Measurements from ENCODE around the gene IRF5. TPM values are rescaled to one million over a fixed set of nuclear protein-coding genes. Genes with fewer than 3 reads are reported as not detected.

Gene IRF5
- total RNA-seq, 1 experiment from 2014 or later: 0.74 TPM

GRCh38 chr7:128955981-128956380 lies 18.3 kb downstream of the IRF5 start:
- H3K14ac ChIP-seq (ENCODE audit: insufficient read depth, low read length): no peak overlapping the region; the same call in 1 of the 2 replicates
- no peak overlapping the region for H2BK12ac ChIP-seq (ENCODE audit: insufficient read length, low read depth, low read length)
- H2AFZ ChIP-seq (ENCODE audit: low read length): no peak overlapping the region
- no peak overlapping the region for H3K4ac ChIP-seq (ENCODE audit: low read depth, low read length)
- Mint-ChIP-seq H3K4me3 (no peak overlapping the region), H3K4me1 (peaks cover 31 to 33% of the 10 kb centered on the region in 2 experiments), H3K9me3 (no peaks in the 10 kb centered on the region), H3K27ac (no peak overlapping the region), H3K27me3 (ENCODE audit: low read depth) (no peaks in the 10 kb centered on the region), H3K36me3 (ENCODE audit: insufficient read depth in 1 of 3, low read depth in 3 of 3) (peaks cover 21 to 76% (median 73%) of the 10 kb centered on the region in 3 experiments)
- H3K27ac ChIP-seq (ENCODE audit: insufficient read length, low read depth, low read length): no peak overlapping the region
- no peak overlapping the region for H2BK20ac ChIP-seq (ENCODE audit: low read depth, low read length, poor library complexity, severe bottlenecking)
- no peaks in the 10 kb centered on the region for H3K79me1 ChIP-seq (ENCODE audit: insufficient read depth, low read depth, low read length, poor library complexity, severe bottlenecking)
- H4K8ac ChIP-seq (replicated peaks; ENCODE audit: insufficient read length, low read depth, low read length): no peak overlapping the region
- H3K18ac ChIP-seq (ENCODE audit: insufficient read length, low read depth, low read length): no peak overlapping the region
- H3K23me2 ChIP-seq (ENCODE audit: insufficient read length, low read depth, low read length, poor library complexity, severe bottlenecking): no peaks in the 10 kb centered on the region
- DNase-seq: no peak
- H2AK5ac ChIP-seq (ENCODE audit: insufficient read length, low read length): no peak overlapping the region
- no peak overlapping the region for H3K23ac ChIP-seq (ENCODE audit: insufficient read length, low read depth, low read length)
- no peaks in the 10 kb centered on the region for H4K20me1 ChIP-seq (ENCODE audit: control insufficient read depth, insufficient read depth, insufficient read length)
- no peak overlapping the region for H2BK120ac ChIP-seq (ENCODE audit: low read depth, low read length, poor library complexity, severe bottlenecking)
- peaks cover 5% of the 10 kb centered on the region for H3K4me1 ChIP-seq (ENCODE audit: insufficient read depth, low read length)
- no peaks in the 10 kb centered on the region for H3K27me3 ChIP-seq (ENCODE audit: insufficient read depth, low read length)
- H3K56ac ChIP-seq (ENCODE audit: insufficient read length, low read depth, low read length): no peak overlapping the region
- no peaks in the 10 kb centered on the region for H3K79me2 ChIP-seq (ENCODE audit: insufficient read depth, low read length)
- no peak overlapping the region for H4K5ac ChIP-seq (ENCODE audit: insufficient read length, low read depth, low read length)
- H3K4me2 ChIP-seq (ENCODE audit: insufficient read depth, insufficient read length, low read length): no peak overlapping the region
- H3T11ph ChIP-seq (ENCODE audit: low read length): no peak overlapping the region
- H2BK5ac ChIP-seq (ENCODE audit: insufficient read length, low read length): no peak overlapping the region
- H2BK15ac ChIP-seq (ENCODE audit: low read depth, low read length): no peak overlapping the region
- no peaks in the 10 kb centered on the region for H3K9me3 ChIP-seq (ENCODE audit: control insufficient read depth, low read depth, low read length)
- no peak overlapping the region for H4K91ac ChIP-seq (ENCODE audit: insufficient read length, low read depth, low read length)
- no peak overlapping the region for H3K9ac ChIP-seq (ENCODE audit: extremely low read depth, insufficient read length, low read length)
- TF ChIP-seq, protein P1, sequence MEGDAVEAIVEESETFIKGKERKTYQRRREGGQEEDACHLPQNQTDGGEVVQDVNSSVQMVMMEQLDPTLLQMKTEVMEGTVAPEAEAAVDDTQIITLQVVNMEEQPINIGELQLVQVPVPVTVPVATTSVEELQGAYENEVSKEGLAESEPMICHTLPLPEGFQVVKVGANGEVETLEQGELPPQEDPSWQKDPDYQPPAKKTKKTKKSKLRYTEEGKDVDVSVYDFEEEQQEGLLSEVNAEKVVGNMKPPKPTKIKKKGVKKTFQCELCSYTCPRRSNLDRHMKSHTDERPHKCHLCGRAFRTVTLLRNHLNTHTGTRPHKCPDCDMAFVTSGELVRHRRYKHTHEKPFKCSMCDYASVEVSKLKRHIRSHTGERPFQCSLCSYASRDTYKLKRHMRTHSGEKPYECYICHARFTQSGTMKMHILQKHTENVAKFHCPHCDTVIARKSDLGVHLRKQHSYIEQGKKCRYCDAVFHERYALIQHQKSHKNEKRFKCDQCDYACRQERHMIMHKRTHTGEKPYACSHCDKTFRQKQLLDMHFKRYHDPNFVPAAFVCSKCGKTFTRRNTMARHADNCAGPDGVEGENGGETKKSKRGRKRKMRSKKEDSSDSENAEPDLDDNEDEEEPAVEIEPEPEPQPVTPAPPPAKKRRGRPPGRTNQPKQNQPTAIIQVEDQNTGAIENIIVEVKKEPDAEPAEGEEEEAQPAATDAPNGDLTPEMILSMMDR (conservative IDR thresholded peaks at IDR 0.05): no peak

All from H9 (cell line).